Measurements from ENCODE around the gene FILIP1.
A peak's percentile ranks its signal among the peaks of the same experiment; 100 is the strongest.

Gene FILIP1

DNA sequence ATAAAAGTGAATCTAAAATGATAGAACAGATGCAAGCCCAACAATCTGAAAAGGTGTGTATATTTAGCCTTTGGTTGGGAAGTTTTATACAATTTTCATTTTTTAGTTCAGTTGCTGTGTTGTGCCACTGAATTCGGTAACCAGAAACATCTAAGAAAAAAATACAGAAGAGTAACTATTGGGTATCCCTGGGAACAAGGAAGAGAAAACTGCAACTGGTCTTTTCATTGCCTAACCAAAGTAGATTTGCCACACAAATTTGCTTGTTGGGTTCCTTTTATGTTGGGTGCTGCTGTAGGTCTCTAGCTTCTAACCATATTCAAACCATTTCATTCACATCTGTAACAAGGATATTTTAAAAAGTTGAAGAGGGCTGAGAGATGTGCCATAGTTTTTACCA is 206.2 kb downstream of the FILIP1 start:
- DNase-seq, result no peak

GRCh38 chr6:75286955-75287354 is 206.6 kb downstream of the FILIP1 start:
- DNase-seq, result no peak

GRCh38 chr6:75285283-75285639 is 208.3 kb downstream of the FILIP1 start:
- peak; percentile 75 for DNase-seq

DNA sequence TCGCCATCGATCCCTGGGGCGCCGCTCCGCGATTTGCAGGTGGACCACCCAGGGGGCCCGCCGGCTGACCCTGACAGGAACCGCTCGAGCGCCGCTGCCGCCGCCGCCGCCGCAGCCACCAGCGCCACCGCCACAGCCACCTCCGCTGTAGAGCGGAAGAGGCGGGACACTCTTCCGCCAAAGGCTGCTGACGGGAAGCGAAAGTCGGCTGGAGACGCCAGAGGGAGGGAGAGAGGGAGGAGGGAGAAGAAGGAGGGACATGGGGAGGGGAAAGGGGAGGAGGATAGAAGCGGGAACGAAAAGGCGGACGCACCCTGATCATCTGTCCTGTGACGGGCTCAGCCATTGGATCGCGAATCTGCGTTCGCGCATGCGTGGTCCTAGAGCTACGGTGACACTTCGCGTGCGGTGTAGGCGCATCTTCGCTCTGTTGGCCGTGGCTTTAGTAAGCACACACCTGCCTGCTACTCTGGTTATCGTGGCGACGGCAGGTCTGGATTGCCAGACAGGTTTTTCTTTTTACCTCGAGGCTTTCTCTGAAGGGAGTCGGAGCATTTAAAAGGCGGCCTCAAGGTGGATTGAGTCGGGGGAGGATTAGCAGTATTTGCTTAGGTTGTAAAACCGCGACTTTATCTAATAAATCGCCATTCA is 208.8 kb downstream of the FILIP1 start, which contains the start of gene TMEM30A:
Gene TMEM30A (minus strand): TSS at position 161 of the 651 bp plus-strand sequence. CDS start 154 bp downstream, at position 7.
- DNase-seq, result peak; percentile 97

DNA sequence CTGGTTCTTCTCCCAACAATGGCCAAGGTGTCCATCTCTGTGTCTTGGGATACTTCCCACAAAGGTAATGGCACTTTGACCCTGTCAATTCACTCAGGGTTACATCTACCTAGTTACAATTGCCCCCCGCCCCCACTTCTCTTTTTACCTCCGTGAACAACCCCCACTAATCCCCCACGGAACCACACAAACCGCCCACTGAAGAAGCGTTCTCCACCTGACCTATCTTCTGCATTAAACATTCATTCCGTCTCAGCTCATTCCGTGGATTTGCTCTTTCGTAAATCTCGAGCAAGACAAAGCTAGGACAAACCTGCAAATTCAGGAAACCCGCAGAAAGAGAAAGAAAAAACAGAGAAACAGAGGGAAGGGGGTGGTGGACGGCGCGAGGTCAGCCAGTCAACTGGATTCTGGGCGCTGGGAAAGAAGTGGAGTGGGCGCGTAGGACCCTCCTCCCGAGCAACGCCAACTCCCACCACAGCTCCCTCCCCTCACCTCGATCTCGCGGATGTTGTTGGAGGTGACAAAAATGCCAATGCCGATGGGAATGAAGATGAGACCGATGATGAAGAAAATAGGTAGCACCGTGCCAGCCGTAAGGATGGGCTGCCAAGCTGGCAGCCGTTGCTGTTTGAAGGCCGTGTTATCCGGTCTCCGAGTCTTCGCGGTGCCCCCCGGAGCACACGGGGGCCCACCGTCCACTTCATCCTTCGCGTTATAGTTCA is 209.5 kb downstream of the FILIP1 start:
- DNase-seq, result no peak

DNA sequence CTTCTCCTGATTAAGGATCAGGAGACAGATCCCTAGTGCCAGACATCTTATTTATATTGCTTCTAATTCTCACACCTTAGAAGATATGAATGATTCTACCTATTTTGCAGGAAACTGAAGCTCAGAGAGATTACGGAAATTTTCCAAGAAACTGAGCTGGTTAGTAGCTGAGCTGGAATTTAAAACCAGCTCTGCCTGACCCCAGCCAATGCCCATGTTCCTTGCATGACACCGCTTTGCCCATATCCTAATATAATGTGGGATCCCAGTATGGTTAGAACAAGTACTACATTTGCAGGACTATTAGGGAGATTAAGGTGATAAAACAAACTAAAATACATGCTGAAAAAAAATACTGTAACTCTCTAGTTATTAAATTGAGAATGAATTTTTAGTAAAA is 210.9 kb downstream of the FILIP1 start:
- no peak for DNase-seq

- DNase-seq, result no peak
Observed at GRCh38 chr6:75281653-75282052, 211.9 kb downstream of the FILIP1 start.

- no peak for DNase-seq
Observed at GRCh38 chr6:75280131-75280855, 213.3 kb downstream of the FILIP1 start.

- DNase-seq, result no peak
Observed at GRCh38 chr6:75279418-75279817, 214.2 kb downstream of the FILIP1 start.

GRCh38 chr6:75278474-75279077 is 215.0 kb downstream of the FILIP1 start:
- no peak for DNase-seq

DNA sequence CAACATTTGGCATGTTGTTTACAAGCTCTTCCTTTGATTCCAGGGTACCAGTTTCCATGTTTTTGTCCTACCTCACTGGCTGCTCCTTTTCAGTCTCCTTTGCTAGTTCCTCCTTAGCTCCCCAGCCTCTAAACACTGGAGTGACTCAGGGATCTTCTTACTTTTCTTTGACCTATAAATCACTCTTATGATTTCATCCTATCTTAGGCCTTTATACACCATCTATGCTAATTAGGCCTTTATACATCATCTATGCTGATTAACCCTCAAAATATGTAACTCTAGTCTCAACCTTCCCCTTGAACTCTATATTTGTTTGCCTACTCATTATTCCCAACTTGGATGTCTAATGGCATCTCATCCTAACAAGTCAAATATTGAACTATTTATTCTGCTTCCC is 218.5 kb downstream of the FILIP1 start:
- no peak for DNase-seq

- no peak for DNase-seq
Observed at GRCh38 chr6:75273009-75273408, 220.6 kb downstream of the FILIP1 start.

DNA sequence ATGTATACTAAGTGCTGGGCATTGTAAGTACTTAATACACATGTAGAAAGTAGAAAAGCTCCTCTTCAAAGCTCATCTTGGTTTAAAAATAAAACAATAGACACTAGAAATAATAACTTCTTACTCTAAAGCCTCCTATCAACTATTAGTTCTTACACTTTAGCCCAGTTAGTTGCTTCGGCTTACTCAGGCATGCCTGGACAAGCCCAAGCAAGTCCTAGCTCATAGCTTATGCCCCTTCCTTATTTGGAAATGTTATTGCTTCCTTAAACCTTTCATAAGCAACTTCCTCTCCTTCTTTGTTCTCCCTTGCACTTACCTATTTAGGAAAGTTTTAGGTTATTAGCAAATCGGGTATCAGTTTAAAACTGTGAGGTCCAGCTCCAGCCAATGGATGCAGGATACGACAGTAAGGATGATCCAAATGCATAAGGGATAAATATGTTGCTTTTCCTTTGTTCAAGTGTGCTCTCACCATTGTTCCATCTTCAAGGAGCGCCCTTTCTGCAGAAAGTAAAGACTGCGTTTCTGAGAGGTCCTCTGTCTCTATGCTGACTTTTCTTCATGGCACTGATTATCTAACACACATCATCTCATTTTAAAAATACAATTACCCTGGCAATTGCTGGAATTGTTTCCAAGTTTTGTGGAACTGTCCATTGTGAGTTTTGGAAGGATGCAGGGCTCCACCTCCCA is 221.3 kb downstream of the FILIP1 start:
- DNase-seq, result no peak

DNA sequence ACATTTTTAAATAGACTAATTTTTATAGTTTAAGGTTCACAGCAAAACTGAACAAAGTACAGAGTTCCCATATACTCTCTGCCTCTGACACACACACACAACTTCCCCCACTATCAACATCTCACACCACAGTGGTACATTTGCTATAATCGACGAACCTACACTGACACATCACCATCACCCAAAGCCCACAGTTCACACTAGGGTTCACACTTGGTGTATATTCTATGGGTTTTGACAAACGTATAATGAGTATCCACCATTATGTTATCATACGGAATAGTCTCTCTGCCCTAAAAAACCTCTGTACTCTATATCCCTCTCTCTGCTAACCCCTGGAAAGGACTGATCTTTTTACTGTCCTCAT is 224.6 kb downstream of the FILIP1 start:
- no peak for DNase-seq

GRCh38 chr6:75268121-75268987 is 225.2 kb downstream of the FILIP1 start:
- no peak for DNase-seq

GRCh38 chr6:75267461-75267860 is 226.1 kb downstream of the FILIP1 start:
- no peak for DNase-seq

- peak; percentile 7 for DNase-seq
Observed at GRCh38 chr6:75266716-75267291, 226.8 kb downstream of the FILIP1 start.

- no peak for DNase-seq
Observed at GRCh38 chr6:75263401-75263750, 230.2 kb downstream of the FILIP1 start.

DNA sequence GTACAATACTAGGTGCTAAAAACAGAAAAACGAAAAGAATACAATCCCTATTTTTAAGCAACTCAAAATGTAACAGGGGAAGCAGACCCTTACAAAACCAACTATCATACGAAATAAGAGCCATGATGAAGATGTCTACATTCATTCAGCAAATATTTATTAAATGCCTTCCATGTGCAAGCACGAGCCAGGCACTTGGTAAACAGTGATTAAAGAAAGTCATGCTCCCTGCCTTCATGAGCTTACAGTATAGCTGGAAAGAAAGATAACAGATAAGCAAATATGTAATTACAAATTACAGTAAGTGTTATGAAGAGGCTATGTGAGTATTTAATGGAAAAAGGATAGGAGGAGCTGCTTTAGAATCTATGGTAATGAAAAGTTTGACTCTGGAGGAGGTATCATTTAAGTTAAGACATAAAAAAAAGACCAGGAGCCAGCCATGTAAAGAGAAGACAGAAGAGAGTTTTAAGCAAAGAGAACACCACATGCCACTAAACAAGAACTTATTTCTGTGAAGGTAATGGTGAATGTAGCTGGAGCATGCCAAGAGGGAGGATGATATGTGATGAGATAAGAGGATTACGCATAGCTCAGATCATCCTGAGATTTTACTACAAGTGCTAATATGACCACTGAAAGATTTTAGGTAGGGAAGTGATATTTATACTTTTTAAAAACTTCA is 230.7 kb downstream of the FILIP1 start:
- DNase-seq, result no peak

GRCh38 chr6:75261299-75261698 is 232.3 kb downstream of the FILIP1 start:
- DNase-seq, result no peak

Data from NCI-H2029 treated with DMSO at 0.1 percent for 48 hours (cell line).